Fibroblast of lung (primary cell): ENCODE data around the gene FMN1. TPM values are rescaled to one million over a fixed set of nuclear protein-coding genes. Genes with fewer than 3 reads are reported as not detected.

Experiments
- DNase-seq, 2 donors: peaks; one replicate each; pipeline versions ENCODE4 v3.0.0 to v3.0.0-alpha.2; 2010; ENCODE audit warnings: low read depth in 2 of 2
- H2AFZ ChIP-seq: 2 replicates; pipeline ENCODE4 v1.5.1; 2012; ENCODE audit warnings: low read length, control low read depth, inconsistent platforms
- H3K27ac ChIP-seq: 2 replicates; pipeline ENCODE4 v1.5.1; 2011; ENCODE audit warnings: low read length, control low read depth; ENCODE audit not compliant: insufficient read depth
- H3K27me3 ChIP-seq: 2 replicates; pipeline ENCODE4 v1.5.1; 2011; ENCODE audit warnings: mild to moderate bottlenecking, low read length; ENCODE audit not compliant: control insufficient read depth, insufficient read depth
- H3K36me3 ChIP-seq: 2 replicates; pipeline ENCODE4 v1.5.1; 2011; ENCODE audit warnings: low read length; ENCODE audit not compliant: control insufficient read depth, insufficient read depth
- H3K4me1 ChIP-seq: 2 replicates; pipeline ENCODE4 v1.5.1; 2011; ENCODE audit warnings: low read length; ENCODE audit not compliant: control insufficient read depth, insufficient read depth; ENCODE audit errors: extremely low read depth
- H3K4me2 ChIP-seq: 2 replicates; pipeline ENCODE4 v1.5.1; 2011; ENCODE audit warnings: low read length, control low read depth; ENCODE audit not compliant: insufficient read depth; ENCODE audit errors: extremely low read depth
- H3K4me3 ChIP-seq, 4 experiments: fragments of 200-600 bp in 1 of 4; sonication (generic) in 1 of 4; replicated peaks in 1 of 4; 2 replicates each; pipeline ENCODE4 v1.5.1; 2011 to 2016; ENCODE audit warnings: low read length in 4 of 4, low read depth in 3 of 4, mild to moderate bottlenecking in 3 of 4, control low read depth in 2 of 4, inconsistent platforms in 1 of 4, mixed read lengths in 1 of 4; ENCODE audit not compliant: insufficient read depth in 1 of 4; ENCODE audit errors: control extremely low read depth in 1 of 4
- H3K79me2 ChIP-seq: 2 replicates; pipeline ENCODE4 v1.5.1; 2012; ENCODE audit warnings: mild to moderate bottlenecking, low read length, inconsistent platforms; ENCODE audit not compliant: control insufficient read depth, insufficient read depth
- H3K9ac ChIP-seq: 2 replicates; pipeline ENCODE4 v1.5.1; 2011; ENCODE audit warnings: mild to moderate bottlenecking, low read length, control low read depth; ENCODE audit not compliant: insufficient read depth
- H3K9me3 ChIP-seq: 2 replicates; pipeline ENCODE4 v1.5.1; 2012; ENCODE audit warnings: low read depth, low read length; ENCODE audit not compliant: control insufficient read depth, insufficient read depth
- H4K20me1 ChIP-seq: 2 replicates; pipeline ENCODE4 v1.5.1; 2011; ENCODE audit warnings: low read length; ENCODE audit not compliant: control insufficient read depth, insufficient read depth; ENCODE audit errors: extremely low read depth
- CTCF ChIP-seq, 2 donors: IDR thresholded peaks in 1 of 2; conservative IDR thresholded peaks in 1 of 2; 1 replicate in 1 of 2; 2 replicates in 1 of 2; pipeline ENCODE4 v1.5.1; 2011 to 2012; ENCODE audit warnings: low read length in 2 of 2, control low read depth in 1 of 2, inconsistent platforms in 1 of 2, low read depth in 1 of 2, mild to moderate bottlenecking in 1 of 2
- EZH2 ChIP-seq: IDR thresholded peaks from 2 replicates; pipeline ENCODE4 v1.5.1; 2012; ENCODE audit warnings: low read length, control low read depth, mild to moderate bottlenecking; ENCODE audit errors: missing control alignments
- polyA plus RNA-seq, 2 donors: library from polyadenylated mRNA; depleted of rRNA in 1 of 2; stranded (reverse) in 1 of 2; unstranded in 1 of 2; fragments of >200 nt; gene quantifications; 2 replicates each; pipeline ENCODE4 v1.2.1, GENCODE V29; 2011 to 2012; ENCODE audit warnings: missing spikeins in 1 of 2
- total RNA-seq: library from RNA; depleted of rRNA; stranded (reverse); fragments of >200 nt; gene quantifications from 2 replicates; pipeline ENCODE4 v1.2.1, GENCODE V29; 2014

The FMN1 gene
- total and polyA plus RNA-seq, 2 donors (not counting 1 experiment from before 2014, with no cell fraction given) = 7.5 to 43.8 TPM

GRCh38 chr15:32763295-32763694 is 431.2 kb downstream of the FMN1 start:
- Histone ChIP-seq H3K36me3 (no peaks in the 10 kb centered on the region), H3K4me2 (no peak overlapping the region), H3K79me2 (no peaks in the 10 kb centered on the region), H3K4me3 (no peak overlapping the region), H3K4me1 (no peaks in the 10 kb centered on the region), H3K9me3 (no peaks in the 10 kb centered on the region), H3K9ac (no peak overlapping the region), H3K27me3 (no peaks in the 10 kb centered on the region), H2AFZ (no peak overlapping the region), H4K20me1 (no peaks in the 10 kb centered on the region), H3K27ac (no peak overlapping the region)
- TF ChIP-seq EZH2 (no peak), CTCF (conservative IDR thresholded peaks at IDR 0.05 in 1 of 2, IDR thresholded peaks at IDR 0.05 in 1 of 2; ENCODE audit: low read depth in 1 of 2, low read length in 2 of 2) (no peak)
- no peak for DNase-seq

GRCh38 chr15:32757426-32757825 is 437.1 kb downstream of the FMN1 start:
- H3K79me2 ChIP-seq = no peaks in the 10 kb centered on the region
- H3K27me3 ChIP-seq = no peaks in the 10 kb centered on the region
- H3K9me3 ChIP-seq = no peaks in the 10 kb centered on the region
- no peak overlapping the region for H3K27ac ChIP-seq
- no peaks in the 10 kb centered on the region for H4K20me1 ChIP-seq
- H3K4me1 ChIP-seq = no peaks in the 10 kb centered on the region
- TF ChIP-seq CTCF (conservative IDR thresholded peaks at IDR 0.05 in 1 of 2, IDR thresholded peaks at IDR 0.05 in 1 of 2; ENCODE audit: low read depth in 1 of 2, low read length in 2 of 2) = no peak
- TF ChIP-seq EZH2 = no peak
- H2AFZ ChIP-seq = no peak overlapping the region
- no peak overlapping the region for H3K4me3 ChIP-seq
- DNase-seq = no peak
- no peak overlapping the region for H3K9ac ChIP-seq
- no peak overlapping the region for H3K4me2 ChIP-seq
- no peaks in the 10 kb centered on the region for H3K36me3 ChIP-seq

GRCh38 chr15:32750979-32751378 is 443.5 kb downstream of the FMN1 start:
- Histone ChIP-seq H3K36me3 (no peaks in the 10 kb centered on the region), H3K9ac (no peak overlapping the region), H3K9me3 (no peaks in the 10 kb centered on the region), H4K20me1 (no peaks in the 10 kb centered on the region), H3K27me3 (no peaks in the 10 kb centered on the region), H2AFZ (no peak overlapping the region), H3K4me1 (no peaks in the 10 kb centered on the region), H3K79me2 (no peaks in the 10 kb centered on the region), H3K4me2 (no peak overlapping the region), H3K4me3 (no peak overlapping the region), H3K27ac (no peak overlapping the region)
- DNase-seq = no peak
- TF ChIP-seq CTCF (conservative IDR thresholded peaks at IDR 0.05 in 1 of 2, IDR thresholded peaks at IDR 0.05 in 1 of 2; ENCODE audit: low read depth in 1 of 2, low read length in 2 of 2) = no peak
- TF ChIP-seq EZH2 = no peak
